ENCODE data around the gene UBAP2. TPM values are rescaled to one million over a fixed set of nuclear protein-coding genes. Genes with fewer than 3 reads are reported as not detected.
A peak's percentile ranks its signal among the peaks of the same experiment; 100 is the strongest.

UBAP2 gene
- total RNA-seq, 2 experiments from 2014 or later = 43.4 to 45.6 TPM

DNA sequence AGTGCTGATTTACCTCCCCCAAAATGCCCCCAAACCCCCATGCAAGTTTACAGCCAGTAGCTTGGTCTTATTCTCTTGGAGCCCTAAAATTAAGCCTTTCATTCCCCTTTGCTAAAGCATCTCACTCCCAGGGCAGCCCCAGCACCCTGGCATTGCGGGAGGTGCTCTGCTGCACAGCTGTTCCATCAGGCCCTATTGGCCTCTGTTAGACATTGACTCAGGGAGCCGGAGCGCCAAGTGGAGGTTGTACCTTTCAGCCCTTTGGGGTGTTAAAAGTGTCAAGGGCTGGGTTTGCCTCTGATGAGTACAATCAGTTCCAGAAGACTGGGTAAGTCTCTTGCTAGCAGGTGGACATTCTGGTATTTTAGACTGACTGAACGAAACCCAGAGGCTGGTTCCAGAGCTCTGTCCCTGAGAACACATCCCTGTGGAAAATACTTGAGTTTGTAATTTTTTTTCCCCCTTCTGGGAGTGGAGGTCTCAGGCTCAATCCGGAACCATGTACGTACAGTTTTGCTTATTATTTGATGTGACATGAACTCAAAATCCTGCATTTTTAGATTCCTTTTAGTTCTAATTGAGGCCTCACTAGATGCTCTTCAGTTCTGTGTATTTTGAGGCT lies 129.3 kb downstream of the UBAP2 start:
- ChIA-PET CTCF (interaction anchor here (1.4 kb wide), 2 partner anchors 10 to 105 kb away, joined by 3 to 6 read pairs; no protein-coding TSS in a partner anchor), POLR2A (no interaction called here)
- Mint-ChIP-seq H3K27me3 (no peaks in the 10 kb centered on the region), H3K27ac (peak overlapping the region; percentile 64), H3K4me1 (ENCODE audit: low read depth) (no peaks in the 10 kb centered on the region), H3K4me3 (no peak overlapping the region), H3K9me3 (no peaks in the 10 kb centered on the region), H3K36me3 (ENCODE audit: low read depth) (peaks cover 45% of the 10 kb centered on the region)
- intact Hi-C loops (cut with micrococcal nuclease) = no loop called here
- DNase-seq = no peak
- no peak for ATAC-seq
- TF ChIP-seq, protein P1, sequence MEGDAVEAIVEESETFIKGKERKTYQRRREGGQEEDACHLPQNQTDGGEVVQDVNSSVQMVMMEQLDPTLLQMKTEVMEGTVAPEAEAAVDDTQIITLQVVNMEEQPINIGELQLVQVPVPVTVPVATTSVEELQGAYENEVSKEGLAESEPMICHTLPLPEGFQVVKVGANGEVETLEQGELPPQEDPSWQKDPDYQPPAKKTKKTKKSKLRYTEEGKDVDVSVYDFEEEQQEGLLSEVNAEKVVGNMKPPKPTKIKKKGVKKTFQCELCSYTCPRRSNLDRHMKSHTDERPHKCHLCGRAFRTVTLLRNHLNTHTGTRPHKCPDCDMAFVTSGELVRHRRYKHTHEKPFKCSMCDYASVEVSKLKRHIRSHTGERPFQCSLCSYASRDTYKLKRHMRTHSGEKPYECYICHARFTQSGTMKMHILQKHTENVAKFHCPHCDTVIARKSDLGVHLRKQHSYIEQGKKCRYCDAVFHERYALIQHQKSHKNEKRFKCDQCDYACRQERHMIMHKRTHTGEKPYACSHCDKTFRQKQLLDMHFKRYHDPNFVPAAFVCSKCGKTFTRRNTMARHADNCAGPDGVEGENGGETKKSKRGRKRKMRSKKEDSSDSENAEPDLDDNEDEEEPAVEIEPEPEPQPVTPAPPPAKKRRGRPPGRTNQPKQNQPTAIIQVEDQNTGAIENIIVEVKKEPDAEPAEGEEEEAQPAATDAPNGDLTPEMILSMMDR (IDR thresholded peaks at IDR 0.05) = no peak

DNA sequence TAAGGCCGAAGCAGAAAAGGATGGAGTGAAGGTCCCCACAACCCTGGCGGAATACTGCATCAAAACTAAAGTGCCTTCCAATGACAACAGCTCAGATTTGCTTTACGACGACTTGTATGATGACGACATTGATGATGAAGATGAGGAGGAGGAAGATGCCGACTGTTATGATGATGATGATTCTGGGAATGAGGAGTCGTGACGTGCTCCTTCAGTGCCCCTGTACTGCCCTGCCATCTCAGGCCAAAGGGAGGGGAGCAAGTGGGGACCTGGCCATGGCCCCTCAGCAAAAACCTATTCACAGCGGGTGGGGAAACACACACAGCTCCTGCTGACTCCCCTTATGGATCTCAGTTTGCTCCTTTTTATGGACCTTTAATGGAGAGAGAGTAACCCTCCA lies 131.7 kb downstream of the UBAP2 start:
- no peak for DNase-seq
- CTCF ChIA-PET = interaction anchor here (0.8 kb wide), 1 partner anchor 103 kb away, joined by 3 read pairs; no protein-coding TSS in a partner anchor
- peak overlapping the region; percentile 26 for H3K27ac Mint-ChIP-seq

DNA sequence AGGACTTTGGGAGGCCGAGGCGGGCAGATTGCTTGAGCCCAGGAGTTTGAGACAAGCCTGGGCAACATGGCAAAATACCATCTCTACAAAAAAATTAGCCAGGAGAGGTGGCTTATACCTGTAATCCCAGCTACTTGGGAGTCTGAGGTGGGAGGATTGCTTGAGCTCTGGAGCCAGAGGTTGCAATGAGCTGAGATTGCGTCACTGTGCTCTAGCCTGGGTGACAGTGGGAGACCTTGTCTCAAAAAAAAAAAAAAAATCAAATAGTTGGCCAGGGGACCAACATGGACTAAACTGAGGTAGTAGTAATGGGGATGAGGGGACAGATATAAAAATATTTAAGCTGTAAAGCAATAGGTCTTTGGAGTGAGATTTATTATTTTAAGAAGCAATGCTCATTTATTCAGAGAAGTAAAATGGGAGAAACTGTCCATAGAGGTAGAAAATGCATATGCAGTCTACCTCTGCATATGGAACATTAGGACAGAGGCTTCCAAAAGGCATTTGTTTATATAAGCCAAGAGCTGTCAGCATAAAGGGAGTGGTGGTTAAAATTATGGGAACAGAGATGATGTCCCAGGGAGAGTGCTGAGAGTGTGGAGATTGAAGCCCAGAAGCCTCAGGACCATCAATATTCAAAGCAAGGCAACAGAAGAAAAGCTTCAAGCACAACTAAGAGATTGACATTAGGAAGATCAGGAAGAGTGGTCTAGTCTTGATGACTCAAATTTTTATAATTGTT lies 133.6 kb downstream of the UBAP2 start:
- Mint-ChIP-seq H3K27ac (peak overlapping the region; percentile 25), H3K4me1 (ENCODE audit: low read depth) (no peaks in the 10 kb centered on the region), H3K27me3 (no peaks in the 10 kb centered on the region), H3K36me3 (ENCODE audit: low read depth) (peaks cover 38% of the 10 kb centered on the region), H3K9me3 (no peaks in the 10 kb centered on the region), H3K4me3 (no peak overlapping the region)
- TF ChIP-seq, protein P1 (IDR thresholded peaks at IDR 0.05) = no peak
- POLR2A ChIA-PET = no interaction called here
- ATAC-seq (no peak), DNase-seq (no peak)
- intact Hi-C loops (cut with micrococcal nuclease) = no loop called here
- CTCF ChIA-PET = interaction anchor here (1.0 to 1.4 kb wide), 2 partner anchors 10 to 136 kb away, joined by 3 to 4 read pairs; no protein-coding TSS in a partner anchor

More for the DNA sequence above, 131.7 kb downstream of the UBAP2 start:
- Mint-ChIP-seq H3K9me3 (no peaks in the 10 kb centered on the region), H3K36me3 (ENCODE audit: low read depth) (peaks cover 44% of the 10 kb centered on the region), H3K4me1 (ENCODE audit: low read depth) (no peaks in the 10 kb centered on the region), H3K4me3 (no peak overlapping the region), H3K27me3 (no peaks in the 10 kb centered on the region)
- POLR2A ChIA-PET = interaction anchor here (1.0 kb wide), 1 partner anchor 35 kb away, joined by 3 read pairs; no protein-coding TSS in a partner anchor
- TF ChIP-seq, protein P1 (IDR thresholded peaks at IDR 0.05) = no peak
- ATAC-seq = no peak
- intact Hi-C loops (cut with micrococcal nuclease) = no loop called here

DNA sequence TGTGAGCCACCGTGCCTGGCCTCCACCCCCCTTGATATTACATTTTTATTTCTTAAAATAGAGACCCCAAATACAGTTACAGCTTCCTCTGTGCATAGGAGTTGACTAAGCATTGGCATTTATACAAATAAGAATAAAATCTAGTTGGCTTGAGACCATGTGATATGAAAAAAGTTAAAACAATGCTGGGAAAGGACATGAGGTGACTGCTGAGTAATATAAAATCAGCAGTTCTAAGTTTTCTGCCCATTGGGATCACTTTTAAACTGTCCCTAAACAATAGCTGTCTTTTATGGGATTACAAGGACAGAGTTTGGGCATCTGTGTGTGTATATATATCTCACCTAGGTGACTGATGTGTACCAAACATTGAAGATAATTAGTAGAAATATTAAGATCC lies 135.1 kb downstream of the UBAP2 start:
- peaks cover 30% of the 10 kb centered on the region for H3K36me3 Mint-ChIP-seq (ENCODE audit: low read depth)
- CTCF ChIA-PET = interaction anchor here (0.7 to 1.4 kb wide), 5 partner anchors 19 to 295 kb away, joined by 3 to 4 read pairs (median 3); no protein-coding TSS in a partner anchor

More for the DNA sequence above, 135.1 kb downstream of the UBAP2 start:
- H3K4me3 Mint-ChIP-seq = no peak overlapping the region
- DNase-seq (no peak), ATAC-seq (no peak)
- intact Hi-C loops (cut with micrococcal nuclease) = no loop called here
- H3K27me3 Mint-ChIP-seq = no peaks in the 10 kb centered on the region
- no peaks in the 10 kb centered on the region for H3K4me1 Mint-ChIP-seq (ENCODE audit: low read depth)
- H3K9me3 Mint-ChIP-seq = no peaks in the 10 kb centered on the region
- POLR2A ChIA-PET = no interaction called here
- TF ChIP-seq, protein P1 (IDR thresholded peaks at IDR 0.05) = no peak
- no peak overlapping the region for H3K27ac Mint-ChIP-seq
